CD4-positive, alpha-beta memory T cell (primary cell): ENCODE data around the gene TRIM23. TPM values are rescaled to one million over a fixed set of nuclear protein-coding genes. Genes with fewer than 3 reads are reported as not detected.

Experiments
- CTCF ChIA-PET: fragments of 350-600 bp; sonication (Branson Sonifier 250); formaldehyde crosslinking; loops from one replicate; lab custom pipeline; 2021; ENCODE audit warnings: inconsistent platforms; ENCODE audit not compliant: partially characterized antibody; lab: Charles Lee
- POLR2A ChIA-PET: fragments of 350-600 bp; sonication (Branson Sonifier 250); formaldehyde crosslinking; loops from one replicate; lab custom pipeline; 2021; ENCODE audit not compliant: partially characterized antibody; lab: Charles Lee
- DNase-seq, 5 donors: peaks; one replicate each; pipeline versions ENCODE4 v3.0.0 to v3.0.0-alpha.2; 2020 to 2022; ENCODE audit warnings: mixed read lengths in 1 of 5
- H3K27ac ChIP-seq: one replicate; pipeline ENCODE4 v1.7.0; 2013; ENCODE audit warnings: low read depth, low read length
- H3K27me3 ChIP-seq: 2 replicates; pipeline ENCODE4 v1.7.0; 2013; ENCODE audit warnings: mild to moderate bottlenecking, low read length, moderate library complexity; ENCODE audit not compliant: insufficient read depth
- H3K36me3 ChIP-seq: 2 replicates; pipeline ENCODE4 v1.7.0; 2013; ENCODE audit warnings: mild to moderate bottlenecking, low read length, moderate library complexity; ENCODE audit not compliant: insufficient read depth
- H3K4me1 ChIP-seq: 2 replicates; pipeline ENCODE4 v1.7.0; 2013; ENCODE audit warnings: mild to moderate bottlenecking, low read length, moderate library complexity; ENCODE audit not compliant: insufficient read depth
- H3K4me3 ChIP-seq, 2 donors: one replicate each; pipeline ENCODE4 v1.7.0; 2013; ENCODE audit warnings: low read length in 2 of 2, mild to moderate bottlenecking in 1 of 2
- H3K9me3 ChIP-seq, 2 donors: one replicate each; pipeline ENCODE4 v1.7.0; 2013; ENCODE audit warnings: low read length in 2 of 2, control low read depth in 1 of 2; ENCODE audit not compliant: control insufficient read depth in 1 of 2
- H3K27ac Mint-ChIP-seq, 7 donors: one replicate each; pipeline ENCODE4 v1.8.0; 2020 to 2021; ENCODE audit warnings: mixed read lengths in 7 of 7, mild to moderate bottlenecking in 6 of 7, inconsistent platforms in 3 of 7, moderate library complexity in 3 of 7
- H3K27me3 Mint-ChIP-seq, 2 donors: one replicate each; pipeline ENCODE4 v1.8.0; 2020 to 2021; ENCODE audit warnings: mixed read lengths in 2 of 2
- H3K36me3 Mint-ChIP-seq, 2 donors: one replicate each; pipeline ENCODE4 v1.8.0; 2020 to 2021; ENCODE audit warnings: mixed read lengths in 2 of 2, inconsistent platforms in 1 of 2, mild to moderate bottlenecking in 1 of 2
- H3K4me1 Mint-ChIP-seq, 4 donors: one replicate each; pipeline ENCODE4 v1.8.0; 2020 to 2021; ENCODE audit warnings: mixed read lengths in 4 of 4, mild to moderate bottlenecking in 1 of 4
- H3K4me3 Mint-ChIP-seq, 8 donors: one replicate each; pipeline ENCODE4 v1.8.0; 2020 to 2021; ENCODE audit warnings: mixed read lengths in 8 of 8, mild to moderate bottlenecking in 7 of 8, moderate library complexity in 6 of 8, inconsistent platforms in 3 of 8
- H3K9me3 Mint-ChIP-seq, 8 donors: one replicate each; pipeline ENCODE4 v1.8.0; 2020 to 2021; ENCODE audit warnings: mixed read lengths in 8 of 8, mild to moderate bottlenecking in 5 of 8, inconsistent platforms in 3 of 8, moderate library complexity in 1 of 8
- intact Hi-C: fragments of 100-400 bp; cut with micrococcal nuclease; formaldehyde crosslinking; loops from one replicate; pipeline ENCODE4 v1.15.1; 2023
- polyA plus RNA-seq, 2 donors: library from polyadenylated mRNA; unstranded; fragments of 300-500 nt; fragmentation: Illumina TruSeq; gene quantifications; one replicate each; pipeline ENCODE4 v1.2.3, GENCODE V29; 2021
- total RNA-seq, 2 experiments: library from RNA; stranded (reverse); gene quantifications; one replicate each; pipeline ENCODE4 v1.2.3, GENCODE V29; 2021

Gene TRIM23
- total RNA-seq (10 to 100 TPM; 22.3 to 25.4 TPM), polyA plus RNA-seq (10 to 100 TPM; 10.2 to 12.1 TPM)

DNA sequence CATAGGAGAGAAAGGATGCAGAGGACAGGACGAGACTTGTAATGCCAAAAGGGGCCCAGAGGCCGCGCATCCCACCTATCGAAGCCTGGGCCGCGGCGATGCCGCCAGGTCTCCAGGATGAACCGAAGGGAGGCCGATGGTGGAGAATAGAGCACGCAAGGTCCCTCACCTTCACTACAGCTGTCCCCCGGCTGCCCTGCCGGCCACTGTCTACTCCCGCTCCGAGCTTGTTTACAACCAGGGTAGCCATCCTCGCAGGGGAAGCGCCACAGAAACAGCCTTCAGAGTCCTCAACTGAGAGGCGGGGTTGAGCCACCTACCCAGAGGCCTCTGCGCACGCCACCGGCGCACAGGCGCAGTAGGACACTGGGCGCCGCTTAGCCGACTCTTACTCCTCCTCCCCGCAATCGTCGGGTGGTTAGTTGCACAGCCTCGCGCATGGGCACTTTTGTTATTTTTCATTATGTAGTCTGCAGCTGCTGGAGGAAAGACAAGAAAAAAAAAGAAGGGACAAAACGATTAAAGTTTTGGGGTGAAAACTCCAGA, at the start of gene TRIM23:
Gene TRIM23 (minus strand): TSS at position 309 of the 546 bp plus-strand sequence. CDS start 59 bp downstream, at position 250.
- Histone ChIP-seq H3K27ac (peak within 1 kb of the TSS; percentile 79), H3K4me3 (peak within 1 kb of the TSS; percentile 74 to 98), H3K36me3 (peaks cover under 1% of the 10 kb centered on the region), H3K9me3 (no peaks in the 10 kb centered on the region), H3K27me3 (no peaks in the 10 kb centered on the region), H3K4me1 (peaks cover 34% of the 10 kb centered on the region)
- ChIA-PET POLR2A (interaction anchor here (0.5 to 3.4 kb wide), 13 partner anchors 12 to 856 kb away, joined by 3 to 70 read pairs (median 5); partner anchors contain the start of genes ADAMTS6, CENPK, CWC27 and NLN), CTCF (interaction anchor here (1.2 to 1.6 kb wide), 3 partner anchors 9 to 558 kb away, joined by 3 to 5 read pairs (median 3); no protein-coding TSS in a partner anchor)
- Mint-ChIP-seq H3K4me1 (peaks cover 26 to 68% (median 40%) of the 10 kb centered on the region in 4 donors), H3K27ac (peak within 1 kb of the TSS; percentile 97 to 100 (median 99)), H3K4me3 (peak within 1 kb of the TSS; percentile 96 to 100 (median 99)), H3K9me3 (peaks cover 0 to 2% (median 0%) of the 10 kb centered on the region in 8 donors), H3K36me3 (peaks cover 7 to 32% of the 10 kb centered on the region in 2 donors), H3K27me3 (peaks cover 2 to 3% of the 10 kb centered on the region in 2 donors)
- intact Hi-C loops: loop anchor here (1.0 to 5.0 kb wide), 7 partner anchors 37 to 855 kb away; partner anchors contain the start of genes CENPK, CWC27, ERBIN and NLN
- peak in 4 of 5 donors; percentile 92 to 95 (median 94) for DNase-seq

GRCh38 chr5:65672796-65673195, 48.7 kb upstream of the TRIM23 start:
- H3K36me3 ChIP-seq: peaks cover 46% of the 10 kb centered on the region
- H3K27ac Mint-ChIP-seq: peak overlapping the region in 3 of 7 donors; percentile 23 to 80 (median 67)
- peaks cover 13 to 26% (median 19%) of the 10 kb centered on the region in 4 donors for H3K4me1 Mint-ChIP-seq
- no peaks in the 10 kb centered on the region for H3K27me3 Mint-ChIP-seq
- POLR2A ChIA-PET: interaction anchor here (1.2 kb wide), 1 partner anchor 110 kb away, joined by 3 read pairs; the partner anchor contains the start of genes CENPK and PPWD1
- no peak overlapping the region for H3K27ac ChIP-seq
- no peak overlapping the region for H3K4me3 Mint-ChIP-seq
- H3K36me3 Mint-ChIP-seq: peaks cover 58 to 84% of the 10 kb centered on the region in 2 donors
- H3K4me1 ChIP-seq: no peaks in the 10 kb centered on the region
- no peak overlapping the region for H3K4me3 ChIP-seq
- no peaks in the 10 kb centered on the region for H3K9me3 ChIP-seq
- CTCF ChIA-PET: no interaction called here
- no peaks in the 10 kb centered on the region for H3K9me3 Mint-ChIP-seq
- H3K27me3 ChIP-seq: no peaks in the 10 kb centered on the region
- DNase-seq: no peak
- intact Hi-C loops: loop anchor here (5.0 kb wide), 1 partner anchor 35 kb away; no protein-coding TSS in a partner anchor

DNA sequence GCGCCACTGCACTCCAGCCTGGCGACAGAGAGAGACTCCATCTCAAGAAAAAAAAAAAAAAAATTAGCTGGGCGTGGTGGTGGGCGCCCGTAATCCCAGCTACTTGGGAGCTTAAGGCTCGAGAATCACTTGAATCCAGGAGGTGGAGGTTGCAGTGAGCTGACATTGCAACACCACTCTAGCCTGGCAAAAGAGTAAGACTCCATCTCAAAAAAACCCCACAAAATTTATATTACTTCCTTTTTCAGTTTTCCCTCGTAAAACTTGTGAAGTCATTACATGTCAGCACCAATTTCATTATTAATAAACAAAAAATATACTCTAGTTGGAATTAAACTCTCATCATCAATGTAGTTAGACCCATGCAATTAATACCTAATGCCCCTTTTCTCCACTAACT, 44.6 kb upstream of the TRIM23 start:
- peaks cover 0 to 4% (median 1%) of the 10 kb centered on the region in 4 donors for H3K4me1 Mint-ChIP-seq
- DNase-seq: no peak
- no peak overlapping the region for H3K4me3 Mint-ChIP-seq
- H3K27me3 ChIP-seq: no peaks in the 10 kb centered on the region
- H3K27me3 Mint-ChIP-seq: no peaks in the 10 kb centered on the region
- H3K9me3 ChIP-seq: no peaks in the 10 kb centered on the region
- no peak overlapping the region for H3K4me3 ChIP-seq
- ChIA-PET POLR2A (no interaction called here), CTCF (no interaction called here)
- H3K36me3 ChIP-seq: peaks cover 45% of the 10 kb centered on the region
- no peaks in the 10 kb centered on the region for H3K4me1 ChIP-seq
- H3K27ac Mint-ChIP-seq: peak overlapping the region in 1 of 7 donors; percentile 29
- no peaks in the 10 kb centered on the region for H3K9me3 Mint-ChIP-seq
- intact Hi-C loops: no loop called here
- no peak overlapping the region for H3K27ac ChIP-seq
- peaks cover 31 to 67% of the 10 kb centered on the region in 2 donors for H3K36me3 Mint-ChIP-seq

DNA sequence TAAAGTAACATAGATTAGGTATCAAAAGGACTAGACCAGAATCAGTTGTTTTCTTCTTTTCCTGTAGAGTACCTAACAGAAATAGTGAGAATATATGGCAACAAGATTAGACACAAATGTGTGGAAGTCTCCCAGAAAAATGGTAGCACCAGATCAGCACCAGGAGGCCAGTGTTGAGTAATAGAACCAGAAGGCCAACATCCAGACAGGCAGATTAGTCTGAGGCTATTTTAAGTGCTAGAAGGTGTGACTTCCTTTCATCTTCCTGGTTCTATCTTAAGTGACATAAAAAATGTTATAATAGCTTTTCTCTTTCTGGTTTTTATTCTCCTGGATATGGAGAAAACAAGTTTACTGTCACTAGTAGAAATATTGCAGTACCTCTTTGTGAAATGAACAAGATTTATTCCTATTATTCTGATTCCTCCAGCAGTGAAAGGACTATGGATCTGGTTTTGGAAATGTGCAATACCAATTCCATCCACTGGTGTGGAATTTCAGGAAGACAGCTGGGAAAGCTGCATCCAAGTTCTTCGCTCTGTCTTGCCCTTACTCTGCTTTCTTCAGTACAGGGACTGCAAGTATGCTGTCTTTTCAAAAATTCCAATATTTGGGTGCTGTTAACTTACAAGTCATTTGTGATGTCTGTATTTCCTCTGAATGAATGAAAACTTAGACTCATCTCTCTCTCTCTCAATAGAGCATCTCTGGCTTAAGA, 39.8 kb upstream of the TRIM23 start:
- no peaks in the 10 kb centered on the region for H3K27me3 ChIP-seq
- Mint-ChIP-seq H3K27me3 (no peaks in the 10 kb centered on the region), H3K9me3 (no peaks in the 10 kb centered on the region), H3K4me1 (peaks cover 0 to 6% (median 1%) of the 10 kb centered on the region in 4 donors), H3K36me3 (peaks cover 18 to 52% of the 10 kb centered on the region in 2 donors), H3K4me3 (no peak overlapping the region), H3K27ac (peak overlapping the region in 5 of 7 donors; percentile 37 to 81 (median 58))
- ChIA-PET POLR2A (interaction anchor here (0.8 kb wide), 1 partner anchor 169 kb away, joined by 3 read pairs; no protein-coding TSS in a partner anchor), CTCF (no interaction called here)
- no peak for DNase-seq
- intact Hi-C loops: no loop called here
- no peak overlapping the region for H3K4me3 ChIP-seq
- H3K9me3 ChIP-seq: no peaks in the 10 kb centered on the region
- peaks cover 7% of the 10 kb centered on the region for H3K36me3 ChIP-seq
- H3K27ac ChIP-seq: no peak overlapping the region
- no peaks in the 10 kb centered on the region for H3K4me1 ChIP-seq

- no peak overlapping the region for H3K27ac ChIP-seq
- Mint-ChIP-seq H3K4me1 (no peaks in the 10 kb centered on the region), H3K4me3 (no peak overlapping the region), H3K27ac (no peak overlapping the region), H3K9me3 (no peaks in the 10 kb centered on the region), H3K27me3 (no peaks in the 10 kb centered on the region), H3K36me3 (peaks cover 20 to 30% of the 10 kb centered on the region in 2 donors)
- DNase-seq: no peak
- H3K4me3 ChIP-seq: no peak overlapping the region
- ChIA-PET CTCF (no interaction called here), POLR2A (no interaction called here)
- H3K9me3 ChIP-seq: no peaks in the 10 kb centered on the region
- H3K27me3 ChIP-seq: no peaks in the 10 kb centered on the region
- H3K36me3 ChIP-seq: no peaks in the 10 kb centered on the region
- intact Hi-C loops: no loop called here
- no peaks in the 10 kb centered on the region for H3K4me1 ChIP-seq
Observed at GRCh38 chr5:65654713-65655112, 30.6 kb upstream of the TRIM23 start.

DNA sequence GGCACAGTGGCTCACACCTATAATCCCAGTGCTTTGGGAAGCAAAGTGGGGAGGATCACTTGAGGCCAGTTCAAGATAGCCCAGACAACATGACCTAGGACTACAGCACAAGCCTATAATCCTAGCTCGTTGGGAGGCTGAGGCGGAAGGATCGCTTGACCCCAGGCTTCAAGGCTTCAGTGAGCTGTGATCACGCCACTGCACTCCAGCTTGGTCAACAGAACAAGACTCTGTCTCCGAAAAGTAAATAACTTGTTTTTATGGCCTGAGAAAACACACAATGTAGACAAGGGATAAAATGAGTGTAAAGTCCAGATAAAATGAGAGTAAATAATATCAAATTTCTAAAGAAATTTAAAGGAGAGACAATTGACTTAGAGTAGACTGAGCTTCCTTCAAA, 27.0 kb upstream of the TRIM23 start:
- Histone ChIP-seq H3K27ac (no peak overlapping the region), H3K4me3 (no peak overlapping the region), H3K27me3 (no peaks in the 10 kb centered on the region), H3K9me3 (no peaks in the 10 kb centered on the region), H3K36me3 (no peaks in the 10 kb centered on the region), H3K4me1 (no peaks in the 10 kb centered on the region)
- no peak for DNase-seq
- CTCF ChIA-PET: interaction anchor here (0.5 to 1.5 kb wide), 2 partner anchors 9 to 75 kb away, joined by 5 read pairs; no protein-coding TSS in a partner anchor
- intact Hi-C loops: no loop called here
- Mint-ChIP-seq H3K36me3 (peaks cover 23 to 33% of the 10 kb centered on the region in 2 donors), H3K4me1 (peaks cover 0 to 3% (median under 1%) of the 10 kb centered on the region in 4 donors), H3K27ac (no peak overlapping the region), H3K27me3 (no peaks in the 10 kb centered on the region), H3K9me3 (no peaks in the 10 kb centered on the region), H3K4me3 (no peak overlapping the region)
- POLR2A ChIA-PET: interaction anchor here (2.3 kb wide), 1 partner anchor 27 kb away, joined by 5 read pairs; the partner anchor contains the start of gene TRIM23

- Histone ChIP-seq H3K4me1 (no peaks in the 10 kb centered on the region), H3K27me3 (no peaks in the 10 kb centered on the region), H3K36me3 (no peaks in the 10 kb centered on the region), H3K9me3 (no peaks in the 10 kb centered on the region), H3K27ac (no peak overlapping the region), H3K4me3 (no peak overlapping the region)
- POLR2A ChIA-PET: no interaction called here
- Mint-ChIP-seq H3K36me3 (peaks cover 14 to 31% of the 10 kb centered on the region in 2 donors), H3K9me3 (no peaks in the 10 kb centered on the region), H3K27me3 (no peaks in the 10 kb centered on the region), H3K4me3 (no peak overlapping the region), H3K4me1 (peaks cover 0 to 3% (median 1%) of the 10 kb centered on the region in 4 donors), H3K27ac (peak overlapping the region in 2 of 7 donors; percentile 6 to 43)
- DNase-seq: no peak
- intact Hi-C loops: no loop called here
- CTCF ChIA-PET: interaction anchor here (0.9 kb wide), 1 partner anchor 660 kb away, joined by 3 read pairs; no protein-coding TSS in a partner anchor
Observed at GRCh38 chr5:65647941-65648340, 23.8 kb upstream of the TRIM23 start.
